GM12878 (cell line): Measurements from ENCODE around the gene RPS8. TPM values are rescaled to one million over a fixed set of nuclear protein-coding genes. Genes with fewer than 3 reads are reported as not detected.
A peak's percentile ranks its signal among the peaks of the same experiment; 100 is the strongest.

ENCODE experiments used
- CBFB ChIP-seq: IDR thresholded peaks from 2 replicates; pipeline ENCODE4 v1.6.1; 2016; ENCODE audit warnings: antibody characterized with exemption, low read depth
- CREM ChIP-seq: IDR thresholded peaks from 2 replicates; pipeline ENCODE4 v1.6.1; 2014; ENCODE audit warnings: antibody characterized with exemption, low read depth
- IRF4 ChIP-seq: IDR thresholded peaks from 2 replicates; pipeline ENCODE4 v1.6.1; 2011; ENCODE audit warnings: low read depth, low read length
- JUND ChIP-seq: IDR thresholded peaks from 2 replicates; pipeline ENCODE4 v1.6.1; 2012; ENCODE audit warnings: low read depth, mild to moderate bottlenecking, low read length, improper control_type of control experiment, moderate library complexity
- KAT2A ChIP-seq: conservative IDR thresholded peaks from 2 replicates; pipeline ENCODE4 v1.6.1; 2011; ENCODE audit warnings: low read depth, low read length; ENCODE audit not compliant: control insufficient read depth
- MYC ChIP-seq: IDR thresholded peaks from 2 replicates; pipeline ENCODE4 v1.6.1; 2011; ENCODE audit warnings: mild to moderate bottlenecking, low read length, moderate library complexity, inconsistent platforms; ENCODE audit not compliant: insufficient read depth, insufficient replicate concordance, insufficient read length, severe bottlenecking
- NFXL1 ChIP-seq: fragments of 450-650 bp; IDR thresholded peaks from 2 replicates; pipeline ENCODE4 v1.6.1; 2017; ENCODE audit warnings: antibody characterized with exemption, mild to moderate bottlenecking, borderline replicate concordance
- NR2F1 ChIP-seq: fragments of 450-650 bp; conservative IDR thresholded peaks from 2 replicates; pipeline ENCODE4 v1.6.1; 2017; ENCODE audit warnings: mild to moderate bottlenecking
- PAX5 ChIP-seq: IDR thresholded peaks from 2 replicates; pipeline ENCODE4 v1.6.1; 2011; ENCODE audit warnings: low read depth, low read length, borderline replicate concordance
- SP1 ChIP-seq: IDR thresholded peaks from one replicate; pipeline ENCODE4 v1.6.1; 2011; ENCODE audit warnings: low read depth, low read length
- TBL1XR1 ChIP-seq: IDR thresholded peaks from 2 replicates; pipeline ENCODE4 v1.6.1; 2012; ENCODE audit warnings: low read depth, low read length, improper control_type of control experiment
- WRNIP1 ChIP-seq: IDR thresholded peaks from 2 replicates; pipeline ENCODE4 v1.6.1; 2011; ENCODE audit warnings: low read depth, low read length, improper control_type of control experiment, borderline replicate concordance
- ZNF622 ChIP-seq: fragments of 450-650 bp; IDR thresholded peaks from 2 replicates; pipeline ENCODE4 v1.6.1; 2017; ENCODE audit warnings: mild to moderate bottlenecking, inconsistent platforms
- polyA plus RNA-seq, 11 experiments: library from polyadenylated mRNA; depleted of rRNA in 4 of 11; unstranded in 6 of 11; stranded (reverse) in 5 of 11; fragments of >200 nt; fragmentation: Nextera tagmentation in 4 of 11; fragmentation: Illumina TruSeq in 1 of 11; extraction: Ambion mirVana in 4 of 11; extraction: Trizol in 1 of 11; gene quantifications; 1 replicate in 1 of 11; 2 replicates in 10 of 11; pipeline versions ENCODE4 v1.2.1 to v1.2.3, GENCODE V29; 2011 to 2016; ENCODE audit warnings: inconsistent platforms in 2 of 11, missing spikeins in 2 of 11, low read depth in 1 of 11
- total RNA-seq, 4 experiments: library from RNA; depleted of rRNA in 3 of 4; stranded (reverse); fragments of >200 nt in 3 of 4; fragmentation: Illumina TruSeq in 1 of 4; extraction: Trizol in 1 of 4; gene quantifications; 2 replicates each; pipeline versions ENCODE4 v1.2.1 to v1.2.3, GENCODE V29; 2013 to 2021
- TF ChIP-seq, protein P1 (sequence below), 3 experiments: IDR thresholded peaks in 2 of 3; conservative IDR thresholded peaks in 1 of 3; 2 replicates each; pipeline ENCODE4 v1.5.1; 2011; ENCODE audit warnings: low read depth in 3 of 3, low read length in 3 of 3, mild to moderate bottlenecking in 3 of 3, control low read depth in 2 of 3, moderate library complexity in 2 of 3, inconsistent platforms in 1 of 3, mixed read lengths in 1 of 3; ENCODE audit not compliant: control insufficient read depth in 2 of 3, insufficient read depth in 1 of 3; ENCODE audit errors: extremely low read depth in 1 of 3
- TF ChIP-seq, protein P2 (sequence below): fragments of 450-650 bp; IDR thresholded peaks from 2 replicates; pipeline ENCODE4 v1.6.1; 2017; ENCODE audit warnings: low read depth, mild to moderate bottlenecking, moderate library complexity
- TF ChIP-seq, protein P3 (sequence below): fragments of 450-650 bp; IDR thresholded peaks from 2 replicates; pipeline ENCODE4 v1.6.1; 2017; ENCODE audit warnings: mild to moderate bottlenecking
- TF ChIP-seq, protein P4 (sequence below): IDR thresholded peaks from 2 replicates; pipeline ENCODE4 v1.6.1; 2011; ENCODE audit warnings: mild to moderate bottlenecking, low read depth, low read length, moderate library complexity; ENCODE audit not compliant: insufficient replicate concordance
- TF ChIP-seq, protein P5 (sequence below): fragments of 450-650 bp; IDR thresholded peaks from 2 replicates; pipeline ENCODE4 v1.6.1; 2017; ENCODE audit warnings: antibody characterized with exemption, mild to moderate bottlenecking, moderate library complexity

RPS8 gene
- total and polyA plus RNA-seq, 10 of the 15 experiments (the other 5 are each of a cell fraction or from before 2014, with no cell fraction given): 1,296 to 3,461 (median 2,877) TPM

DNA sequence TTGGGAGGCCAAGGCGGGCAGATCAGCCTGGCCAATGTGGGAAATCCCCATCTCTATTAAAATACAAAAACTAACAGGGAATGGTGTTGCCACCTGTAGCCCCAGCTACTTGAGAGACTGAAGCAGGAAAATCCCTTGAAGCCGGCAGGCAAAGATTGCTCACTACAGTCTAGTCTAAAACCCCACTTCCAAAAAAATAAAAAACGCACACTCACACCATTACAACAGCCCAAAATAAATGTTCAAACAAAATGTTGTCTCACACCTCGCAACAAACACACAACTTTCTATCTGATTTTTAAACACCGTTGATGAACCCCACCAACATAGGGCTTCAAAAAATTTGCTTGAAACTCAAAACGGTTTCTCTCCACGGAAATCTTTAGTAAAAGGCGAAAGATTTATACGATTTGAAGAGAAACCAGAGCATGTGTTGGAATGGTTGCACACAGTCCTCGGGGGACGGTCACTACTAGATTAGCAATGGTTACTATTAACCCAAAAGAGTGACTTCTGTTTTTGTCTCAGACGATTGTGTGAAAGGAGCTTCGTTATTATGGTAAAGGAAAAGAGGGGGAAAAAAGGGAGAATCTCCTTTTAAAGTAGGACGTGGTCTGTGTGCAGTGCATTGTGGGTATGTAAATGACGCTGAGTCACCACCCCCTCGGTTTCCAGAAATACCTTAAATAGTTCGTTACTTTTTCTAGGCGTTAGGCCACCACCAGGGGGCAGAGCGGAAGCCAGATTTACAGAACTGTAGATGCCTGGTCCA lies 44.4 kb upstream of the RPS8 start, which contains the start of gene RNU5D-1 (continued):
- peak; percentile 39; the same call in 1 of the 2 replicates for TF ChIP-seq TBL1XR1
- TF ChIP-seq, protein P1, sequence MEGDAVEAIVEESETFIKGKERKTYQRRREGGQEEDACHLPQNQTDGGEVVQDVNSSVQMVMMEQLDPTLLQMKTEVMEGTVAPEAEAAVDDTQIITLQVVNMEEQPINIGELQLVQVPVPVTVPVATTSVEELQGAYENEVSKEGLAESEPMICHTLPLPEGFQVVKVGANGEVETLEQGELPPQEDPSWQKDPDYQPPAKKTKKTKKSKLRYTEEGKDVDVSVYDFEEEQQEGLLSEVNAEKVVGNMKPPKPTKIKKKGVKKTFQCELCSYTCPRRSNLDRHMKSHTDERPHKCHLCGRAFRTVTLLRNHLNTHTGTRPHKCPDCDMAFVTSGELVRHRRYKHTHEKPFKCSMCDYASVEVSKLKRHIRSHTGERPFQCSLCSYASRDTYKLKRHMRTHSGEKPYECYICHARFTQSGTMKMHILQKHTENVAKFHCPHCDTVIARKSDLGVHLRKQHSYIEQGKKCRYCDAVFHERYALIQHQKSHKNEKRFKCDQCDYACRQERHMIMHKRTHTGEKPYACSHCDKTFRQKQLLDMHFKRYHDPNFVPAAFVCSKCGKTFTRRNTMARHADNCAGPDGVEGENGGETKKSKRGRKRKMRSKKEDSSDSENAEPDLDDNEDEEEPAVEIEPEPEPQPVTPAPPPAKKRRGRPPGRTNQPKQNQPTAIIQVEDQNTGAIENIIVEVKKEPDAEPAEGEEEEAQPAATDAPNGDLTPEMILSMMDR (IDR thresholded peaks at IDR 0.05 in 2 of 3, conservative IDR thresholded peaks at IDR 0.05 in 1 of 3; ENCODE audit: control insufficient read depth in 2 of 3, extremely low read depth in 1 of 3, insufficient read depth in 1 of 3, low read depth in 3 of 3, low read length in 3 of 3): peak; percentile 72 to 88 (median 83)
- TF ChIP-seq ZNF622: no peak
- TF ChIP-seq, protein P2, sequence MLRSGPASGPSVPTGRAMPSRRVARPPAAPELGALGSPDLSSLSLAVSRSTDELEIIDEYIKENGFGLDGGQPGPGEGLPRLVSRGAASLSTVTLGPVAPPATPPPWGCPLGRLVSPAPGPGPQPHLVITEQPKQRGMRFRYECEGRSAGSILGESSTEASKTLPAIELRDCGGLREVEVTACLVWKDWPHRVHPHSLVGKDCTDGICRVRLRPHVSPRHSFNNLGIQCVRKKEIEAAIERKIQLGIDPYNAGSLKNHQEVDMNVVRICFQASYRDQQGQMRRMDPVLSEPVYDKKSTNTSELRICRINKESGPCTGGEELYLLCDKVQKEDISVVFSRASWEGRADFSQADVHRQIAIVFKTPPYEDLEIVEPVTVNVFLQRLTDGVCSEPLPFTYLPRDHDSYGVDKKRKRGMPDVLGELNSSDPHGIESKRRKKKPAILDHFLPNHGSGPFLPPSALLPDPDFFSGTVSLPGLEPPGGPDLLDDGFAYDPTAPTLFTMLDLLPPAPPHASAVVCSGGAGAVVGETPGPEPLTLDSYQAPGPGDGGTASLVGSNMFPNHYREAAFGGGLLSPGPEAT: peak; percentile 97
- TF ChIP-seq IRF4: peak; percentile 42; the same call in 1 of the 2 replicates
- no peak for TF ChIP-seq JUND
- TF ChIP-seq PAX5: peak; percentile 30; the same call in 1 of the 2 replicates
- TF ChIP-seq NR2F1: no peak
- TF ChIP-seq KAT2A: no peak; the same call in 1 of the 2 replicates
- peak; percentile 97; the same call in 1 of the 2 replicates for TF ChIP-seq WRNIP1
- TF ChIP-seq, protein P3, sequence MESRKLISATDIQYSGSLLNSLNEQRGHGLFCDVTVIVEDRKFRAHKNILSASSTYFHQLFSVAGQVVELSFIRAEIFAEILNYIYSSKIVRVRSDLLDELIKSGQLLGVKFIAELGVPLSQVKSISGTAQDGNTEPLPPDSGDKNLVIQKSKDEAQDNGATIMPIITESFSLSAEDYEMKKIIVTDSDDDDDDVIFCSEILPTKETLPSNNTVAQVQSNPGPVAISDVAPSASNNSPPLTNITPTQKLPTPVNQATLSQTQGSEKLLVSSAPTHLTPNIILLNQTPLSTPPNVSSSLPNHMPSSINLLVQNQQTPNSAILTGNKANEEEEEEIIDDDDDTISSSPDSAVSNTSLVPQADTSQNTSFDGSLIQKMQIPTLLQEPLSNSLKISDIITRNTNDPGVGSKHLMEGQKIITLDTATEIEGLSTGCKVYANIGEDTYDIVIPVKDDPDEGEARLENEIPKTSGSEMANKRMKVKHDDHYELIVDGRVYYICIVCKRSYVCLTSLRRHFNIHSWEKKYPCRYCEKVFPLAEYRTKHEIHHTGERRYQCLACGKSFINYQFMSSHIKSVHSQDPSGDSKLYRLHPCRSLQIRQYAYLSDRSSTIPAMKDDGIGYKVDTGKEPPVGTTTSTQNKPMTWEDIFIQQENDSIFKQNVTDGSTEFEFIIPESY: no peak
- peak; percentile 60 for TF ChIP-seq SP1
- TF ChIP-seq CBFB: peak; percentile 100
- TF ChIP-seq MYC: no peak
- TF ChIP-seq NFXL1: no peak
- TF ChIP-seq, protein P4, sequence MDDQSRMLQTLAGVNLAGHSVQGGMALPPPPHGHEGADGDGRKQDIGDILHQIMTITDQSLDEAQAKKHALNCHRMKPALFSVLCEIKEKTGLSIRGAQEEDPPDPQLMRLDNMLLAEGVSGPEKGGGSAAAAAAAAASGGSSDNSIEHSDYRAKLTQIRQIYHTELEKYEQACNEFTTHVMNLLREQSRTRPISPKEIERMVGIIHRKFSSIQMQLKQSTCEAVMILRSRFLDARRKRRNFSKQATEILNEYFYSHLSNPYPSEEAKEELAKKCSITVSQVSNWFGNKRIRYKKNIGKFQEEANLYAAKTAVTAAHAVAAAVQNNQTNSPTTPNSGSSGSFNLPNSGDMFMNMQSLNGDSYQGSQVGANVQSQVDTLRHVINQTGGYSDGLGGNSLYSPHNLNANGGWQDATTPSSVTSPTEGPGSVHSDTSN: no peak
- TF ChIP-seq, protein P5, sequence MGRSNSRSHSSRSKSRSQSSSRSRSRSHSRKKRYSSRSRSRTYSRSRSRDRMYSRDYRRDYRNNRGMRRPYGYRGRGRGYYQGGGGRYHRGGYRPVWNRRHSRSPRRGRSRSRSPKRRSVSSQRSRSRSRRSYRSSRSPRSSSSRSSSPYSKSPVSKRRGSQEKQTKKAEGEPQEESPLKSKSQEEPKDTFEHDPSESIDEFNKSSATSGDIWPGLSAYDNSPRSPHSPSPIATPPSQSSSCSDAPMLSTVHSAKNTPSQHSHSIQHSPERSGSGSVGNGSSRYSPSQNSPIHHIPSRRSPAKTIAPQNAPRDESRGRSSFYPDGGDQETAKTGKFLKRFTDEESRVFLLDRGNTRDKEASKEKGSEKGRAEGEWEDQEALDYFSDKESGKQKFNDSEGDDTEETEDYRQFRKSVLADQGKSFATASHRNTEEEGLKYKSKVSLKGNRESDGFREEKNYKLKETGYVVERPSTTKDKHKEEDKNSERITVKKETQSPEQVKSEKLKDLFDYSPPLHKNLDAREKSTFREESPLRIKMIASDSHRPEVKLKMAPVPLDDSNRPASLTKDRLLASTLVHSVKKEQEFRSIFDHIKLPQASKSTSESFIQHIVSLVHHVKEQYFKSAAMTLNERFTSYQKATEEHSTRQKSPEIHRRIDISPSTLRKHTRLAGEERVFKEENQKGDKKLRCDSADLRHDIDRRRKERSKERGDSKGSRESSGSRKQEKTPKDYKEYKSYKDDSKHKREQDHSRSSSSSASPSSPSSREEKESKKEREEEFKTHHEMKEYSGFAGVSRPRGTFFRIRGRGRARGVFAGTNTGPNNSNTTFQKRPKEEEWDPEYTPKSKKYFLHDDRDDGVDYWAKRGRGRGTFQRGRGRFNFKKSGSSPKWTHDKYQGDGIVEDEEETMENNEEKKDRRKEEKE: peak; percentile 72; the same call in 1 of the 2 replicates
- peak; percentile 72 for TF ChIP-seq CREM
